GM23338 (cell line): ENCODE data around the gene KCNMA1. TPM values are rescaled to one million over a fixed set of nuclear protein-coding genes. Genes with fewer than 3 reads are reported as not detected.

Source experiments
- ATAC-seq: fragments of 200-7000 bp; cut with Tn5 transposase; 3 replicates; pipeline ENCODE4 v1.9.1; 2020
- DNase-seq: peaks from one replicate; pipeline ENCODE4 v3.0.0-alpha.2; 2015; ENCODE audit warnings: low spot score
- H2AFZ ChIP-seq: fragments of 200-600 bp; sonication (generic); 2 replicates; pipeline ENCODE4 v1.8.0; 2016; ENCODE audit warnings: antibody characterized with exemption, mild to moderate bottlenecking, moderate library complexity
- H3F3A ChIP-seq: fragments of 200-600 bp; sonication (generic); replicated peaks from 2 replicates; pipeline ENCODE4 v1.8.0; 2017; ENCODE audit warnings: antibody characterized with exemption, mixed run types, low read depth
- H3K27ac ChIP-seq: fragments of 200-600 bp; sonication (generic); 2 replicates; pipeline ENCODE4 v1.6.1; 2016; ENCODE audit warnings: low read depth
- H3K27me3 ChIP-seq: fragments of 200-600 bp; sonication (generic); 2 replicates; pipeline ENCODE4 v1.8.0; 2016; ENCODE audit warnings: mild to moderate bottlenecking, mixed run types, moderate library complexity; ENCODE audit not compliant: insufficient read depth
- H3K36me3 ChIP-seq: fragments of 200-600 bp; sonication (generic); 2 replicates; pipeline ENCODE4 v1.8.0; 2016; ENCODE audit warnings: mild to moderate bottlenecking; ENCODE audit not compliant: insufficient read depth
- H3K4me1 ChIP-seq: fragments of 200-600 bp; sonication (generic); 2 replicates; pipeline ENCODE4 v1.8.0; 2016; ENCODE audit warnings: mild to moderate bottlenecking, moderate library complexity; ENCODE audit not compliant: insufficient read depth
- H3K4me2 ChIP-seq: fragments of 200-600 bp; sonication (generic); 2 replicates; pipeline ENCODE4 v1.7.1; 2017; ENCODE audit warnings: mixed run types
- H3K4me3 ChIP-seq: fragments of 200-600 bp; sonication (generic); 2 replicates; pipeline ENCODE4 v1.6.1; 2016; ENCODE audit warnings: mixed run types
- H3K79me2 ChIP-seq: fragments of 200-600 bp; sonication (generic); replicated peaks from 2 replicates; pipeline ENCODE4 v1.8.0; 2017; ENCODE audit warnings: mild to moderate bottlenecking; ENCODE audit not compliant: insufficient read depth
- H3K9me2 ChIP-seq: fragments of 200-600 bp; sonication (generic); 2 replicates; pipeline ENCODE4 v1.8.0; 2017; ENCODE audit not compliant: insufficient read depth
- H4K20me1 ChIP-seq: fragments of 200-600 bp; sonication (generic); replicated peaks from 2 replicates; pipeline ENCODE4 v1.8.0; 2017; ENCODE audit warnings: mild to moderate bottlenecking; ENCODE audit not compliant: insufficient read depth
- H3K27ac Mint-ChIP-seq: 2 replicates; pipeline ENCODE4 v1.8.0; 2020; ENCODE audit warnings: inconsistent platforms, mild to moderate bottlenecking, moderate library complexity, mixed read lengths
- H3K27me3 Mint-ChIP-seq: 3 replicates; pipeline ENCODE4 v1.8.0; 2022; ENCODE audit warnings: low read depth, mild to moderate bottlenecking, moderate library complexity, mixed read lengths, inconsistent platforms; ENCODE audit not compliant: insufficient read depth, poor library complexity
- H3K36me3 Mint-ChIP-seq: 3 replicates; pipeline ENCODE4 v1.8.0; 2021; ENCODE audit warnings: low read depth, mild to moderate bottlenecking, inconsistent platforms, moderate library complexity, mixed read lengths
- H3K4me1 Mint-ChIP-seq: 3 replicates; pipeline ENCODE4 v1.8.0; 2020; ENCODE audit warnings: mild to moderate bottlenecking, inconsistent platforms, mixed read lengths
- H3K4me3 Mint-ChIP-seq: 3 replicates; pipeline ENCODE4 v1.8.0; 2021; ENCODE audit warnings: moderate library complexity, mild to moderate bottlenecking, inconsistent platforms, mixed read lengths
- H3K9me3 Mint-ChIP-seq: 3 replicates; pipeline ENCODE4 v1.8.0; 2020; ENCODE audit warnings: moderate library complexity, mild to moderate bottlenecking, inconsistent platforms, mixed read lengths
- CREB1 ChIP-seq: fragments of 250-450 bp; sonication (Bioruptor Pico); IDR thresholded peaks from 2 replicates; pipeline ENCODE4 v1.5.0; 2020; ENCODE audit warnings: low read depth, mild to moderate bottlenecking, moderate library complexity
- EZH2 ChIP-seq: fragments of 200-600 bp; sonication (generic); IDR thresholded peaks from one replicate; pipeline ENCODE4 v1.8.0; 2017; ENCODE audit warnings: antibody characterized with exemption, mild to moderate bottlenecking, low read depth; ENCODE audit not compliant: unreplicated experiment
- EZH2phosphoT487 ChIP-seq: fragments of 200-600 bp; sonication (generic); IDR thresholded peaks from one replicate; pipeline ENCODE4 v1.8.1; 2018; ENCODE audit warnings: antibody characterized with exemption; ENCODE audit not compliant: unreplicated experiment
- JUNB ChIP-seq: IDR thresholded peaks from one replicate; pipeline ENCODE4 v1.6.1; 2016; ENCODE audit warnings: antibody characterized with exemption; ENCODE audit not compliant: unreplicated experiment
- STAT1 ChIP-seq: IDR thresholded peaks from one replicate; pipeline ENCODE4 v1.6.1; 2016; ENCODE audit warnings: antibody characterized with exemption; ENCODE audit not compliant: unreplicated experiment
- ZNF114 ChIP-seq: fragments of 250-450 bp; sonication (Bioruptor Pico); IDR thresholded peaks from 2 replicates; pipeline ENCODE4 v1.5.0; 2020; ENCODE audit warnings: mild to moderate bottlenecking, moderate library complexity
- ZNF331 ChIP-seq: fragments of 250-450 bp; sonication (Bioruptor Pico); IDR thresholded peaks from 2 replicates; pipeline ENCODE4 v1.5.0; 2020; ENCODE audit warnings: low read depth, mild to moderate bottlenecking, moderate library complexity
- polyA plus RNA-seq: library from polyadenylated mRNA; unstranded; fragments of >200 nt; fragmentation: Nextera tagmentation; extraction: Ambion mirVana; gene quantifications from 2 replicates; pipeline ENCODE4 v1.2.1, GENCODE V29; 2016
- total RNA-seq: library from RNA; depleted of rRNA; stranded (reverse); fragments of >200 nt; shearing (Covaris generic); gene quantifications from 2 replicates; pipeline ENCODE4 v1.2.3, GENCODE V29; 2014
- TF ChIP-seq, protein P1 (sequence below): fragments of 250-450 bp; sonication (Bioruptor Pico); IDR thresholded peaks from 2 replicates; pipeline ENCODE4 v1.5.0; 2020; ENCODE audit warnings: mild to moderate bottlenecking, moderate library complexity
- TF ChIP-seq, protein P2 (sequence below), 2 experiments: fragments of 200-600 bp in 1 of 2; sonication (generic) in 1 of 2; conservative IDR thresholded peaks; 2 replicates each; pipeline versions ENCODE4 v1.5.1 to v1.6.1; 2016 to 2017; ENCODE audit warnings: antibody characterized with exemption in 2 of 2, low read depth in 2 of 2, mild to moderate bottlenecking in 2 of 2, moderate library complexity in 1 of 2
- TF ChIP-seq, protein P3 (sequence below): IDR thresholded peaks from one replicate; pipeline ENCODE4 v1.6.1; 2018; ENCODE audit warnings: antibody characterized with exemption; ENCODE audit not compliant: unreplicated experiment

Gene KCNMA1
- total and polyA plus RNA-seq, 2 experiments from 2014 or later, result 8.2 to 9.0 TPM

DNA sequence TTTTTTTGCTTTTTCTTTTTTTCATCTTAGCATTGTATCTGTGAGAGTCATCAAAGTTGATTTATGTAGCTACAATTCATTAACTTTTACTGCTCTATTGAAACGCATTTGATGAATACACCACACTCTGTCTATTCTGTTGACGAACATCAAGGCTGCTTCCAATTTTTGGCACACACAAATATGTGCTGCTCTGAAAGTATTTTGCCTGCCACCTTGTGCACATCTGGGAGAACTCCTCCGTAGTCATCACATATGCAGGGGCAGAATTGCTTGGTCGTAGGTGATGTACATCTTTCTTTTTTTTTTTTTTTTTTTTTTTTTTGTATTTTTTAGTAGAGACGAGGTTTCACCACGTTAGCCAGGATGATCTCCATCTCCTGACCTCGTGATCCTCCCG is 796.8 kb downstream of the KCNMA1 start (continued):
- TF ChIP-seq, protein P1, sequence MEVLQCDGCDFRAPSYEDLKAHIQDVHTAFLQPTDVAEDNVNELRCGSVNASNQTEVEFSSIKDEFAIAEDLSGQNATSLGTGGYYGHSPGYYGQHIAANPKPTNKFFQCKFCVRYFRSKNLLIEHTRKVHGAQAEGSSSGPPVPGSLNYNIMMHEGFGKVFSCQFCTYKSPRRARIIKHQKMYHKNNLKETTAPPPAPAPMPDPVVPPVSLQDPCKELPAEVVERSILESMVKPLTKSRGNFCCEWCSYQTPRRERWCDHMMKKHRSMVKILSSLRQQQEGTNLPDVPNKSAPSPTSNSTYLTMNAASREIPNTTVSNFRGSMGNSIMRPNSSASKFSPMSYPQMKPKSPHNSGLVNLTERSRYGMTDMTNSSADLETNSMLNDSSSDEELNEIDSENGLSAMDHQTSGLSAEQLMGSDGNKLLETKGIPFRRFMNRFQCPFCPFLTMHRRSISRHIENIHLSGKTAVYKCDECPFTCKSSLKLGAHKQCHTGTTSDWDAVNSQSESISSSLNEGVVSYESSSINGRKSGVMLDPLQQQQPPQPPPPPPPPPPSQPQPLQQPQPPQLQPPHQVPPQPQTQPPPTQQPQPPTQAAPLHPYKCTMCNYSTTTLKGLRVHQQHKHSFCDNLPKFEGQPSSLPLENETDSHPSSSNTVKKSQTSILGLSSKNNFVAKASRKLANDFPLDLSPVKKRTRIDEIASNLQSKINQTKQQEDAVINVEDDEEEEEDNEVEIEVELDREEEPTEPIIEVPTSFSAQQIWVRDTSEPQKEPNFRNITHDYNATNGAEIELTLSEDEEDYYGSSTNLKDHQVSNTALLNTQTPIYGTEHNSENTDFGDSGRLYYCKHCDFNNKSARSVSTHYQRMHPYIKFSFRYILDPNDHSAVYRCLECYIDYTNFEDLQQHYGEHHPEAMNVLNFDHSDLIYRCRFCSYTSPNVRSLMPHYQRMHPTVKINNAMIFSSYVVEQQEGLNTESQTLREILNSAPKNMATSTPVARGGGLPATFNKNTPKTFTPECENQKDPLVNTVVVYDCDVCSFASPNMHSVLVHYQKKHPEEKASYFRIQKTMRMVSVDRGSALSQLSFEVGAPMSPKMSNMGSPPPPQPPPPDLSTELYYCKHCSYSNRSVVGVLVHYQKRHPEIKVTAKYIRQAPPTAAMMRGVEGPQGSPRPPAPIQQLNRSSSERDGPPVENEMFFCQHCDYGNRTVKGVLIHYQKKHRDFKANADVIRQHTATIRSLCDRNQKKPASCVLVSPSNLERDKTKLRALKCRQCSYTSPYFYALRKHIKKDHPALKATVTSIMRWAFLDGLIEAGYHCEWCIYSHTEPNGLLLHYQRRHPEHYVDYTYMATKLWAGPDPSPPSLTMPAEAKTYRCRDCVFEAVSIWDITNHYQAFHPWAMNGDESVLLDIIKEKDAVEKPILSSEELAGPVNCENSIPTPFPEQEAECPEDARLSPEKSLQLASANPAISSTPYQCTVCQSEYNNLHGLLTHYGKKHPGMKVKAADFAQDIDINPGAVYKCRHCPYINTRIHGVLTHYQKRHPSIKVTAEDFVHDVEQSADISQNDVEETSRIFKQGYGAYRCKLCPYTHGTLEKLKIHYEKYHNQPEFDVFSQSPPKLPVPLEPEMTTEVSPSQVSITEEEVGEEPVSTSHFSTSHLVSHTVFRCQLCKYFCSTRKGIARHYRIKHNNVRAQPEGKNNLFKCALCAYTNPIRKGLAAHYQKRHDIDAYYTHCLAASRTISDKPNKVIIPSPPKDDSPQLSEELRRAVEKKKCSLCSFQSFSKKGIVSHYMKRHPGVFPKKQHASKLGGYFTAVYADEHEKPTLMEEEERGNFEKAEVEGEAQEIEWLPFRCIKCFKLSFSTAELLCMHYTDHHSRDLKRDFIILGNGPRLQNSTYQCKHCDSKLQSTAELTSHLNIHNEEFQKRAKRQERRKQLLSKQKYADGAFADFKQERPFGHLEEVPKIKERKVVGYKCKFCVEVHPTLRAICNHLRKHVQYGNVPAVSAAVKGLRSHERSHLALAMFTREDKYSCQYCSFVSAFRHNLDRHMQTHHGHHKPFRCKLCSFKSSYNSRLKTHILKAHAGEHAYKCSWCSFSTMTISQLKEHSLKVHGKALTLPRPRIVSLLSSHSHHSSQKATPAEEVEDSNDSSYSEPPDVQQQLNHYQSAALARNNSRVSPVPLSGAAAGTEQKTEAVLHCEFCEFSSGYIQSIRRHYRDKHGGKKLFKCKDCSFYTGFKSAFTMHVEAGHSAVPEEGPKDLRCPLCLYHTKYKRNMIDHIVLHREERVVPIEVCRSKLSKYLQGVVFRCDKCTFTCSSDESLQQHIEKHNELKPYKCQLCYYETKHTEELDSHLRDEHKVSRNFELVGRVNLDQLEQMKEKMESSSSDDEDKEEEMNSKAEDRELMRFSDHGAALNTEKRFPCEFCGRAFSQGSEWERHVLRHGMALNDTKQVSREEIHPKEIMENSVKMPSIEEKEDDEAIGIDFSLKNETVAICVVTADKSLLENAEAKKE (CRISPR knock-in tag), result no peak
- TF ChIP-seq ZNF114 (CRISPR knock-in tag) (no peak), CREB1 (CRISPR knock-in tag) (no peak), STAT1 (no peak), EZH2 (no peak), ZNF331 (no peak)

DNA sequence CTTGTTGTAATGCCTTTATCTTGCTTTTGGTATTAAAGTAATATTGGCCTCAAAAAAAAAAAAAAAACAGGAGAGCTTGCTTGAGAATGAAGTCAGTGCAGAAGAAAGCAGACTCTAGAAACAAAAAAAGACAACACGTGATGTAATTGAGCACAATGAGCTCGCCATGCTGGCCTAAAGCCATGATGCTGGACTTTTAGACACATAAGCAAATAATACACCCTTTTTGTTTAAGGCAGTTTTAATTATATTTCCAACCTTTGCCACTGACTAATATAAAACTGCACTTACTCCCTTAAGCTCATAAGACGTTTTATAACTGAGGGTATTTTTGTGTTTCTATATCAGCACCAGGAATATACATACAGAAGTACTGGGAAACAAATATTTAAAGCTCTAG is 798.3 kb downstream of the KCNMA1 start:
- Mint-ChIP-seq H3K4me1 (no peaks in the 10 kb centered on the region), H3K27me3 (peaks cover 2% of the 10 kb centered on the region), H3K9me3 (peaks cover 7% of the 10 kb centered on the region; the same call in 2 of the 3 replicates), H3K4me3 (no peak overlapping the region), H3K36me3 (no peaks in the 10 kb centered on the region; the same call in 2 of the 3 replicates), H3K27ac (no peak overlapping the region)
- H3K4me2 ChIP-seq, result no peak overlapping the region
- ATAC-seq, result no peak
- H3F3A ChIP-seq, result no peaks in the 10 kb centered on the region
- no peak overlapping the region for H2AFZ ChIP-seq
- H3K27ac ChIP-seq, result no peak overlapping the region
- no peaks in the 10 kb centered on the region for H3K4me1 ChIP-seq
- no peaks in the 10 kb centered on the region for H4K20me1 ChIP-seq
- no peak for DNase-seq
- H3K4me3 ChIP-seq, result no peak overlapping the region
- peaks cover 5% of the 10 kb centered on the region; the same call in 1 of the 2 replicates for H3K9me2 ChIP-seq
- no peaks in the 10 kb centered on the region for H3K79me2 ChIP-seq
- no peaks in the 10 kb centered on the region for H3K36me3 ChIP-seq
- no peaks in the 10 kb centered on the region for H3K27me3 ChIP-seq
- TF ChIP-seq ZNF331 (no peak), STAT1 (no peak), EZH2phosphoT487 (no peak), JUNB (no peak), EZH2 (no peak), ZNF114 (CRISPR knock-in tag) (no peak)
- TF ChIP-seq, protein P2, sequence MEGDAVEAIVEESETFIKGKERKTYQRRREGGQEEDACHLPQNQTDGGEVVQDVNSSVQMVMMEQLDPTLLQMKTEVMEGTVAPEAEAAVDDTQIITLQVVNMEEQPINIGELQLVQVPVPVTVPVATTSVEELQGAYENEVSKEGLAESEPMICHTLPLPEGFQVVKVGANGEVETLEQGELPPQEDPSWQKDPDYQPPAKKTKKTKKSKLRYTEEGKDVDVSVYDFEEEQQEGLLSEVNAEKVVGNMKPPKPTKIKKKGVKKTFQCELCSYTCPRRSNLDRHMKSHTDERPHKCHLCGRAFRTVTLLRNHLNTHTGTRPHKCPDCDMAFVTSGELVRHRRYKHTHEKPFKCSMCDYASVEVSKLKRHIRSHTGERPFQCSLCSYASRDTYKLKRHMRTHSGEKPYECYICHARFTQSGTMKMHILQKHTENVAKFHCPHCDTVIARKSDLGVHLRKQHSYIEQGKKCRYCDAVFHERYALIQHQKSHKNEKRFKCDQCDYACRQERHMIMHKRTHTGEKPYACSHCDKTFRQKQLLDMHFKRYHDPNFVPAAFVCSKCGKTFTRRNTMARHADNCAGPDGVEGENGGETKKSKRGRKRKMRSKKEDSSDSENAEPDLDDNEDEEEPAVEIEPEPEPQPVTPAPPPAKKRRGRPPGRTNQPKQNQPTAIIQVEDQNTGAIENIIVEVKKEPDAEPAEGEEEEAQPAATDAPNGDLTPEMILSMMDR (conservative IDR thresholded peaks at IDR 0.05; ENCODE audit: low read depth in 2 of 2), result no peak
- TF ChIP-seq, protein P3, sequence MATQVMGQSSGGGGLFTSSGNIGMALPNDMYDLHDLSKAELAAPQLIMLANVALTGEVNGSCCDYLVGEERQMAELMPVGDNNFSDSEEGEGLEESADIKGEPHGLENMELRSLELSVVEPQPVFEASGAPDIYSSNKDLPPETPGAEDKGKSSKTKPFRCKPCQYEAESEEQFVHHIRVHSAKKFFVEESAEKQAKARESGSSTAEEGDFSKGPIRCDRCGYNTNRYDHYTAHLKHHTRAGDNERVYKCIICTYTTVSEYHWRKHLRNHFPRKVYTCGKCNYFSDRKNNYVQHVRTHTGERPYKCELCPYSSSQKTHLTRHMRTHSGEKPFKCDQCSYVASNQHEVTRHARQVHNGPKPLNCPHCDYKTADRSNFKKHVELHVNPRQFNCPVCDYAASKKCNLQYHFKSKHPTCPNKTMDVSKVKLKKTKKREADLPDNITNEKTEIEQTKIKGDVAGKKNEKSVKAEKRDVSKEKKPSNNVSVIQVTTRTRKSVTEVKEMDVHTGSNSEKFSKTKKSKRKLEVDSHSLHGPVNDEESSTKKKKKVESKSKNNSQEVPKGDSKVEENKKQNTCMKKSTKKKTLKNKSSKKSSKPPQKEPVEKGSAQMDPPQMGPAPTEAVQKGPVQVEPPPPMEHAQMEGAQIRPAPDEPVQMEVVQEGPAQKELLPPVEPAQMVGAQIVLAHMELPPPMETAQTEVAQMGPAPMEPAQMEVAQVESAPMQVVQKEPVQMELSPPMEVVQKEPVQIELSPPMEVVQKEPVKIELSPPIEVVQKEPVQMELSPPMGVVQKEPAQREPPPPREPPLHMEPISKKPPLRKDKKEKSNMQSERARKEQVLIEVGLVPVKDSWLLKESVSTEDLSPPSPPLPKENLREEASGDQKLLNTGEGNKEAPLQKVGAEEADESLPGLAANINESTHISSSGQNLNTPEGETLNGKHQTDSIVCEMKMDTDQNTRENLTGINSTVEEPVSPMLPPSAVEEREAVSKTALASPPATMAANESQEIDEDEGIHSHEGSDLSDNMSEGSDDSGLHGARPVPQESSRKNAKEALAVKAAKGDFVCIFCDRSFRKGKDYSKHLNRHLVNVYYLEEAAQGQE, result no peak
